GM18526 (cell line): ENCODE measurements around the gene PEX11A.

Experiments
- POLR2A ChIP-seq: IDR thresholded peaks from 3 replicates; pipeline ENCODE4 v1.6.1; 2011; ENCODE audit not compliant: insufficient read length; ENCODE audit errors: extremely low read depth

Gene PEX11A

GRCh38 chr15:89685995-89686394, 4.6 kb downstream of the PEX11A start:
- no peak for TF ChIP-seq POLR2A

GRCh38 chr15:89681146-89681545, 9.4 kb downstream of the PEX11A start:
- TF ChIP-seq POLR2A, result no peak

- TF ChIP-seq POLR2A, result no peak
Measured at GRCh38 chr15:89680282-89680873, 10.2 kb downstream of the PEX11A start.

- no peak for TF ChIP-seq POLR2A
Measured at GRCh38 chr15:89679212-89679611, 11.3 kb downstream of the PEX11A start, which contains the start of gene PLIN1. PLIN1 (minus strand) TSS chr15:89679367; CDS start chr15:89677489, 1,878 bp downstream.

GRCh38 chr15:89677381-89677780, 13.2 kb downstream of the PEX11A start:
- TF ChIP-seq POLR2A, result no peak

- TF ChIP-seq POLR2A, result no peak
Measured at GRCh38 chr15:89675606-89676005, 14.9 kb downstream of the PEX11A start.

- no peak for TF ChIP-seq POLR2A
Measured at GRCh38 chr15:89674526-89674925, 16.0 kb downstream of the PEX11A start.

- no peak for TF ChIP-seq POLR2A
Measured at GRCh38 chr15:89673165-89673512, 17.4 kb downstream of the PEX11A start.

GRCh38 chr15:89672221-89673164, 18.1 kb downstream of the PEX11A start:
- no peak for TF ChIP-seq POLR2A

- no peak for TF ChIP-seq POLR2A
Measured at GRCh38 chr15:89671687-89672086, 18.9 kb downstream of the PEX11A start.

GRCh38 chr15:89670971-89671560, 19.5 kb downstream of the PEX11A start:
- TF ChIP-seq POLR2A, result no peak

GRCh38 chr15:89669941-89670340, 20.6 kb downstream of the PEX11A start:
- TF ChIP-seq POLR2A, result no peak

- TF ChIP-seq POLR2A, result no peak
Measured at GRCh38 chr15:89669309-89669865, 21.2 kb downstream of the PEX11A start.

- TF ChIP-seq POLR2A, result no peak
Measured at GRCh38 chr15:89668171-89668570, 22.4 kb downstream of the PEX11A start.

GRCh38 chr15:89667706-89667960, 22.9 kb downstream of the PEX11A start:
- no peak for TF ChIP-seq POLR2A
